HCT116 (cell line): ENCODE data around the gene COL5A1. TPM values are rescaled to one million over a fixed set of nuclear protein-coding genes. Genes with fewer than 3 reads are reported as not detected.

Experiments used
- ATAC-seq: fragments of 200-7000 bp; cut with Tn5 transposase; 2 replicates; pipeline ENCODE4 v1.9.1; 2020; ENCODE audit warnings: mild to moderate bottlenecking, moderate library complexity
- BruUV-seq: library from RNA; stranded (reverse); fragments of 400-500 nt; replicated peaks from 2 replicates; lab custom pipeline; 2021; lab: Mats Ljungman, UMichigan
- CTCF ChIA-PET: fragments of 300-600 bp; sonication (Branson Sonifier 250); formaldehyde crosslinking; loops from one replicate; lab custom pipeline; 2021; ENCODE audit warnings: antibody characterized with exemption; lab: Charles Lee
- POLR2A ChIA-PET: fragments of 300-600, 350-600 bp; sonication (Branson Sonifier 250); formaldehyde crosslinking; loops from one replicate; lab custom pipeline; 2021; ENCODE audit warnings: antibody characterized with exemption; lab: Charles Lee
- RAD21 ChIA-PET, 2 experiments: fragments of 300-600 bp; sonication (Branson Sonifier 250); formaldehyde crosslinking; loops; one replicate each; lab custom pipeline; 2023; ENCODE audit warnings: low total read pairs in 2 of 2; ENCODE audit not compliant: uncharacterized antibody in 2 of 2, unreplicated experiment in 2 of 2, low non-redundant PET in 1 of 2; lab: Charles Lee
- DNase-seq: peaks from one replicate; pipeline ENCODE4 v3.0.0-alpha.2; 2010; ENCODE audit warnings: low read depth, low spot score
- H2AFZ ChIP-seq: fragments of 200-600 bp; shearing (Covaris generic), sonication (generic); 2 replicates; pipeline ENCODE4 v1.6.1; 2017; ENCODE audit warnings: low read depth, mixed run types, mixed read lengths, antibody characterized with exemption, low read length; ENCODE audit not compliant: poor library complexity, severe bottlenecking
- H3K27ac ChIP-seq: 2 replicates; pipeline ENCODE4 v1.5.1; 2012; ENCODE audit warnings: low read depth, low read length
- H3K27me3 ChIP-seq: fragments of 200-600 bp; sonication (generic); 2 replicates; pipeline ENCODE4 v1.6.1; 2016; ENCODE audit warnings: mixed run types, low read length, mixed read lengths; ENCODE audit not compliant: insufficient read depth
- H3K36me3 ChIP-seq, 2 experiments: fragments of 200-500 bp in 1 of 2; fragments of 200-600 bp in 1 of 2; sonication (Bioruptor generic) in 1 of 2; sonication (generic) in 1 of 2; 2 replicates each; pipeline versions ENCODE4 v1.5.1 to v1.6.1; 2014 to 2016; ENCODE audit warnings: low read length in 2 of 2, inconsistent platforms in 1 of 2, mixed read lengths in 1 of 2, mixed run types in 1 of 2; ENCODE audit not compliant: insufficient read depth in 2 of 2, control insufficient read depth in 1 of 2
- H3K4me1 ChIP-seq, 2 experiments: fragments of 200-600 bp in 1 of 2; sonication (generic) in 1 of 2; 2 replicates each; pipeline versions ENCODE4 v1.5.1 to v1.6.1; 2012 to 2017; ENCODE audit warnings: low read length in 2 of 2, inconsistent platforms in 1 of 2, mild to moderate bottlenecking in 1 of 2, mixed read lengths in 1 of 2, mixed run types in 1 of 2, moderate library complexity in 1 of 2; ENCODE audit not compliant: insufficient read depth in 2 of 2, control insufficient read depth in 1 of 2
- H3K4me2 ChIP-seq: fragments of 200-600 bp; sonication (generic); 2 replicates; pipeline ENCODE4 v1.6.1; 2017; ENCODE audit warnings: mixed run types, low read length, mixed read lengths
- H3K4me3 ChIP-seq, 2 experiments: fragments of 200-600 bp in 1 of 2; sonication (generic) in 1 of 2; replicated peaks in 1 of 2; 2 replicates each; pipeline ENCODE4 v1.5.1; 2011 to 2016; ENCODE audit warnings: low read length in 2 of 2, control low read depth in 1 of 2, low read depth in 1 of 2, mild to moderate bottlenecking in 1 of 2, mixed read lengths in 1 of 2, mixed run types in 1 of 2
- H3K79me2 ChIP-seq: fragments of 200-600 bp; sonication (generic); 2 replicates; pipeline ENCODE4 v1.6.1; 2017; ENCODE audit warnings: mild to moderate bottlenecking, mixed run types, low read length, moderate library complexity, mixed read lengths; ENCODE audit not compliant: insufficient read depth
- H3K9ac ChIP-seq: fragments of 200-600 bp; sonication (generic); 2 replicates; pipeline ENCODE4 v1.6.1; 2016; ENCODE audit warnings: low read length, mixed read lengths
- H3K9me2 ChIP-seq: fragments of 200-600 bp; sonication (generic), shearing (Covaris generic); 2 replicates; pipeline ENCODE4 v1.6.1; 2017; ENCODE audit warnings: mixed run types, mild to moderate bottlenecking, moderate library complexity; ENCODE audit not compliant: insufficient read depth
- H3K9me3 ChIP-seq, 2 experiments: fragments of 200-500 bp in 1 of 2; fragments of 200-600 bp in 1 of 2; sonication (Bioruptor generic) in 1 of 2; sonication (generic) in 1 of 2; 2 replicates each; pipeline ENCODE4 v1.6.1; 2014 to 2017; ENCODE audit warnings: low read length in 2 of 2, mixed read lengths in 2 of 2, inconsistent platforms in 1 of 2, low read depth in 1 of 2, mild to moderate bottlenecking in 1 of 2, mixed run types in 1 of 2, moderate library complexity in 1 of 2; ENCODE audit not compliant: control insufficient read depth in 1 of 2, insufficient read depth in 1 of 2
- H4K20me1 ChIP-seq: fragments of 200-600 bp; sonication (generic), shearing (Covaris generic); 2 replicates; pipeline ENCODE4 v1.6.1; 2017; ENCODE audit warnings: mixed run types, mild to moderate bottlenecking, moderate library complexity; ENCODE audit not compliant: insufficient read depth
- CBX3 ChIP-seq: IDR thresholded peaks from 2 replicates; pipeline ENCODE4 v1.6.1; 2012; ENCODE audit warnings: low read depth
- CEBPB ChIP-seq: IDR thresholded peaks from 2 replicates; pipeline ENCODE4 v1.6.1; 2012; ENCODE audit warnings: low read depth
- FOSL1 ChIP-seq: IDR thresholded peaks from 2 replicates; pipeline ENCODE4 v1.6.1; 2012; ENCODE audit warnings: low read depth
- POLR2AphosphoS5 ChIP-seq: IDR thresholded peaks from 2 replicates; pipeline ENCODE4 v1.6.1; 2011; ENCODE audit warnings: mild to moderate bottlenecking, low read depth, low read length, moderate library complexity
- RAD21 ChIP-seq: IDR thresholded peaks from 2 replicates; pipeline ENCODE4 v1.6.1; 2012; ENCODE audit warnings: low read depth, mild to moderate bottlenecking
- SIN3A ChIP-seq: IDR thresholded peaks from 2 replicates; pipeline ENCODE4 v1.6.1; 2012; ENCODE audit warnings: low read depth
- SP1 ChIP-seq: IDR thresholded peaks from 2 replicates; pipeline ENCODE4 v1.6.1; 2012; ENCODE audit warnings: low read depth
- TCF7L2 ChIP-seq: IDR thresholded peaks from 2 replicates; pipeline ENCODE4 v1.7.0; 2011; ENCODE audit warnings: borderline replicate concordance, inconsistent platforms; ENCODE audit not compliant: insufficient read depth, insufficient read length; ENCODE audit errors: extremely low read depth
- YY1 ChIP-seq: IDR thresholded peaks from 2 replicates; pipeline ENCODE4 v1.6.1; 2011; ENCODE audit warnings: low read length, low read depth, moderate library complexity, mild to moderate bottlenecking; ENCODE audit not compliant: insufficient replicate concordance; ENCODE audit errors: extremely low read depth
- ZFX ChIP-seq: fragments of 450-650 bp; IDR thresholded peaks from 2 replicates; pipeline ENCODE4 v1.6.1; 2017
- intact Hi-C: fragments of 100-400 bp; cut with micrococcal nuclease; formaldehyde crosslinking; loops from 2 replicates; pipeline ENCODE4 v1.10.0; 2022
- total RNA-seq: library from RNA; stranded (reverse); gene quantifications from one replicate; pipeline ENCODE4 v1.2.1, GENCODE V29; 2021; ENCODE audit not compliant: unreplicated experiment

The COL5A1 gene
- total RNA-seq, 1 experiment from 2014 or later = 0.30 TPM

DNA sequence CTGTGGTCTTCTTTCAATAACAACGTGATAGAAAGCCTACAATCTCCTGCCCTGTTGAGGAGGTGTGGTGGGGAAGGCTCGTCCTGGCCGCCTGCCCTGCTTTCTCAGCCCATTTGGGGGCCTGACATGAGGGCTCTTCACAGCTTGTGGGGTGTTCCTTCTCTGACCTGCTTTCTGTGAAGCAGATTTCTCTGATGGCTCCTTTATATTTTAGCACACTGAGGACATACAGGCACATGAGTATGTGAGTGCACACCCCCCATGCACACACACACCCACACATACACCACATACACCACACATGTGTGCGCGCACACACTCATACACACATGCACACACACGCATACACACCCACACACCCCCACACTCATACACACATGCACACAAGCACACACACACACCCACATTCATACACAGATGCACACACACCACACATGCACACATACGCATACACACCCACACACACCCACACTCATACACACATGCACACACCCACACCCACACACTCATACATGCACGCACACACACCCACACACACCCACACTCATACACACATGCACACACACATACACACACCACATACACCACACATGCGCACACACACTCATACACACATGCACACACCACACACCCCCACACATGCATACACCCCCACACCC is 117.5 kb downstream of the COL5A1 start:
- Histone ChIP-seq H3K4me3 (no peak overlapping the region), H3K4me1 (no peaks in the 10 kb centered on the region), H3K79me2 (no peaks in the 10 kb centered on the region), H3K9me3 (0 out of 4 replicates have a peak, but pooled peaks cover 0 to 3% of the 10 kb centered on the region in 2 experiments), H3K9me2 (no peaks in the 10 kb centered on the region), H2AFZ (no peak overlapping the region), H3K27me3 (no peaks in the 10 kb centered on the region), H3K27ac (no peak overlapping the region), H4K20me1 (no peaks in the 10 kb centered on the region), H3K4me2 (no peak overlapping the region), H3K9ac (no peak overlapping the region), H3K36me3 (no peaks in the 10 kb centered on the region)
- CTCF ChIA-PET = no interaction called here
- DNase-seq = no peak
- no TSS peak for BruUV-seq
- ATAC-seq = no peak
- RAD21 ChIA-PET = no interaction called here
- TF ChIP-seq ZFX (no peak), SP1 (no peak), FOSL1 (no peak), RAD21 (no peak), SIN3A (no peak), TCF7L2 (no peak), POLR2AphosphoS5 (no peak), CEBPB (no peak), CBX3 (no peak)
- POLR2A ChIA-PET = no interaction called here
- intact Hi-C loops = no loop called here

DNA sequence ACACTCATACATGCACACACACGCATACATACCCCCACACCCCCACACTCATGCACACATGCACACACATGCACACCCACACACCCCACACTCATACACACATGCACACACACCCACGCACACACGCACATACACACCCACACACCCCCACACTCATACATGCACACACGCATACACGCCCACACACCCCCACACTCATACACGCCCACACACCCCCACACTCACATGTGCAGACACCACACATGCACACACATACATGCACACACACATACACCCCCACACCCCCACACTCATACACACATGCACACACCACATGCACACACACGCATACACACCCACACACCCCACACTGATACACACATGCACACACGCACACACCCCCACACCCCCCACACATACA is 118.3 kb downstream of the COL5A1 start:
- BruUV-seq = no TSS peak
- Histone ChIP-seq H3K79me2 (no peaks in the 10 kb centered on the region), H3K4me3 (no peak overlapping the region), H3K27ac (no peak overlapping the region), H3K9ac (no peak overlapping the region), H4K20me1 (no peaks in the 10 kb centered on the region), H3K9me2 (no peaks in the 10 kb centered on the region), H3K36me3 (no peaks in the 10 kb centered on the region), H2AFZ (no peak overlapping the region), H3K4me1 (no peaks in the 10 kb centered on the region), H3K4me2 (no peak overlapping the region), H3K9me3 (0 out of 4 replicates have a peak, but pooled peaks cover 0 to 3% of the 10 kb centered on the region in 2 experiments), H3K27me3 (no peaks in the 10 kb centered on the region)
- intact Hi-C loops = no loop called here
- ChIA-PET RAD21 (no interaction called here), POLR2A (no interaction called here), CTCF (no interaction called here)
- no peak for ATAC-seq
- no peak for TF ChIP-seq YY1
- no peak for DNase-seq
